ENCODE data around the gene ANO7.

Gene ANO7

DNA sequence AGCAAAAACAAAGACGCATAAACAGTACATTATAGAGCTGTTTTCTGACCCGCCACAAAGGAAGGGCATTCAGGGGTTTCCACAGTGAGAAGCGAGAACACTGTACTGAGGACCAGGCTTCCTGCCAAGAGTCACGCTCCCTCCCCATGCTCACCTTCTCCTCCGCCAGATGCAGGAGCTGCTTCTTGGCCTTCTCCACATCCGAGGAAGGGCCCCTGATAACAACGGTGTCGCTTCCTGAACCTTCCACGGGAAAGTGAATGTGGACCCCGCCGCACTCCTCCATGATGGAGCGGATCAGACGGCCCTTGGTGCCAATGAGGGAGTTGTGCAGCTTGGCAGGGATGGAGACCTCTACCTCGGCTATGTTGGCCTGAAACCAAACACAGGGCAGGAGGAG is 53.8 kb downstream of the ANO7 start:
- H3K4me3 ChIP-seq (ENCODE audit: low read length) = no peak overlapping the region
- H3K27me3 ChIP-seq (replicated peaks; ENCODE audit: insufficient read depth, low read length) = no peaks in the 10 kb centered on the region
- no peaks in the 10 kb centered on the region for H3K9me3 ChIP-seq (replicated peaks; ENCODE audit: insufficient read depth, low read length)
- DNase-seq = no peak
- TF ChIP-seq EZH2phosphoT487 (IDR thresholded peaks at IDR 0.05; ENCODE audit: low read length) (no peak), CTCF (IDR thresholded peaks at IDR 0.05; ENCODE audit: low read length) (no peak), EZH2 (optimal IDR thresholded peaks at IDR 0.05; ENCODE audit: low read depth, low read length) (no peak)
- H3K9ac ChIP-seq (ENCODE audit: low read length) = no peak overlapping the region
- no peak overlapping the region for H3K4me2 ChIP-seq (ENCODE audit: low read depth, low read length)
- peaks cover 7% of the 10 kb centered on the region; the same call in 1 of the 2 replicates for H3F3A ChIP-seq (ENCODE audit: insufficient read depth, low read length)
- H3K9me2 ChIP-seq (replicated peaks; ENCODE audit: insufficient read depth, low read length) = no peaks in the 10 kb centered on the region
- H3K79me2 ChIP-seq (ENCODE audit: low read length) = peaks cover 25% of the 10 kb centered on the region
- H3K27ac ChIP-seq (ENCODE audit: low read length) = no peak overlapping the region
- peaks cover 11% of the 10 kb centered on the region for H3K36me3 ChIP-seq (replicated peaks; ENCODE audit: insufficient read depth, low read length)
- no peaks in the 10 kb centered on the region for H3K4me1 ChIP-seq (ENCODE audit: low read length)
- no peak overlapping the region for H2AFZ ChIP-seq (ENCODE audit: low read length)
- no peaks in the 10 kb centered on the region for H4K20me1 ChIP-seq (ENCODE audit: insufficient read depth, low read length)

GRCh38 chr2:241244368-241244767 is 55.9 kb downstream of the ANO7 start:
- Histone ChIP-seq H3K36me3 (replicated peaks; ENCODE audit: insufficient read depth, low read length) (peaks cover 11% of the 10 kb centered on the region), H3F3A (ENCODE audit: insufficient read depth, low read length) (peaks cover 7% of the 10 kb centered on the region; the same call in 1 of the 2 replicates), H2AFZ (ENCODE audit: low read length) (no peak overlapping the region), H3K9me3 (replicated peaks; ENCODE audit: insufficient read depth, low read length) (no peaks in the 10 kb centered on the region), H4K20me1 (ENCODE audit: insufficient read depth, low read length) (peaks cover 5% of the 10 kb centered on the region; the same call in 1 of the 2 replicates), H3K4me1 (ENCODE audit: low read length) (no peaks in the 10 kb centered on the region), H3K4me3 (ENCODE audit: low read length) (no peak overlapping the region), H3K4me2 (ENCODE audit: low read depth, low read length) (no peak overlapping the region), H3K27me3 (replicated peaks; ENCODE audit: insufficient read depth, low read length) (no peaks in the 10 kb centered on the region), H3K79me2 (ENCODE audit: low read length) (peaks cover 25% of the 10 kb centered on the region), H3K9ac (ENCODE audit: low read length) (no peak overlapping the region), H3K9me2 (replicated peaks; ENCODE audit: insufficient read depth, low read length) (no peaks in the 10 kb centered on the region), H3K27ac (ENCODE audit: low read length) (no peak overlapping the region)
- DNase-seq = no peak
- TF ChIP-seq EZH2phosphoT487 (IDR thresholded peaks at IDR 0.05; ENCODE audit: low read length) = no peak
- TF ChIP-seq CTCF (IDR thresholded peaks at IDR 0.05; ENCODE audit: low read length) = no peak
- TF ChIP-seq EZH2 (optimal IDR thresholded peaks at IDR 0.05; ENCODE audit: low read depth, low read length) = no peak

DNA sequence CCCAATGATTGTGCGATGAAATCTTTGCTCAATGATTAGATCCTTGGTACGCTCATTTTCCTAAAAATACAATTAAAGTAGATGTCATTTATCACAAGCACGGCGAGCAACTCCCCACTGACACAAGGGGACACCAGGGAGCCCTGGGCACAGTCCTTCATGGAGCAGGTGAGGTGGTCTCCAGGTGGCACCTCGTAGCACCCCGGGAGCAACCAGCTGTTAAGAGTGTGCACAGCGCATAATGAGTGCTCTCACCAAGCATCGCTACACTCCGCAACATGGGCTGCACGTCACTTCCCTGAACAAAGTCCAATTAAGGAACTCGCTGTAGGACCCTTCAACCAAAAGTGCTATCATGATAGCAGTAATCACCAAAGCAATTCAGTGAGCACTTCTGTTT is 59.8 kb downstream of the ANO7 start:
- Histone ChIP-seq H3K4me3 (ENCODE audit: low read length) (no peak overlapping the region), H3K79me2 (ENCODE audit: low read length) (peaks cover 14% of the 10 kb centered on the region; the same call in 1 of the 2 replicates), H3K9me3 (replicated peaks; ENCODE audit: insufficient read depth, low read length) (no peaks in the 10 kb centered on the region), H3K9me2 (replicated peaks; ENCODE audit: insufficient read depth, low read length) (no peaks in the 10 kb centered on the region), H2AFZ (ENCODE audit: low read length) (no peak overlapping the region), H3K4me2 (ENCODE audit: low read depth, low read length) (no peak overlapping the region), H3K36me3 (replicated peaks; ENCODE audit: insufficient read depth, low read length) (peaks cover 8% of the 10 kb centered on the region), H3F3A (ENCODE audit: insufficient read depth, low read length) (peaks cover 7% of the 10 kb centered on the region; the same call in 1 of the 2 replicates), H3K4me1 (ENCODE audit: low read length) (no peaks in the 10 kb centered on the region), H3K27me3 (replicated peaks; ENCODE audit: insufficient read depth, low read length) (no peaks in the 10 kb centered on the region), H3K27ac (ENCODE audit: low read length) (no peak overlapping the region), H4K20me1 (ENCODE audit: insufficient read depth, low read length) (peaks cover 5% of the 10 kb centered on the region; the same call in 1 of the 2 replicates), H3K9ac (ENCODE audit: low read length) (no peak overlapping the region)
- TF ChIP-seq EZH2 (optimal IDR thresholded peaks at IDR 0.05; ENCODE audit: low read depth, low read length) = no peak
- TF ChIP-seq EZH2phosphoT487 (IDR thresholded peaks at IDR 0.05; ENCODE audit: low read length) = no peak
- no peak for TF ChIP-seq CTCF (IDR thresholded peaks at IDR 0.05; ENCODE audit: low read length)
- no peak for DNase-seq

All from MM.1S (cell line).